ENCODE results near the gene UBAP2L. TPM values are rescaled to one million over a fixed set of nuclear protein-coding genes. Genes with fewer than 3 reads are reported as not detected.
"Not testable (repeated sequence)": the region's sequence is repeated elsewhere in the genome, so short reads cannot be mapped to it uniquely, and the experiment has no call there.

UBAP2L gene
- total RNA-seq, 2 experiments from 2014 or later = 183 to 195 TPM

DNA sequence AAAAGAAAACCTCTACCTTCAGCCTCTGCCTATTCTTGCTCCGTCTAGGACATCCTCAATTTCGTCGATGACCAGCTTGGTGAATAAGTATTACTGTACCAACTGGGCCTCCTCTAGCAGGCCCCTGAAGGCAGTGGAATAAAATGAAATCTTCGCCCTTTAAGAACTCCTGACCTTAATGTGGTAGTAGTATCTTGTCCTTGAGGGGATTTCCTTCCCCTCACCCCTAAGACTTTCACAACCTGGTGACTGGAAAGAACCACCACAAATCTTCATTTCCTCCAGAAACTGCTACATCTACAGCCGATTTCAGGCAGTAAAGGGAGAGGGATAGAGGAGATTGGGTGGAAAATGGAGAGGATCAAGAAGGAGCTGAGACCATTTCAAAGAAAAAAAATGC is 50.1 kb downstream of the UBAP2L start:
- Mint-ChIP-seq H3K27ac (peak overlapping the region; percentile 99), H3K4me1 (ENCODE audit: low read depth) (peaks cover 57% of the 10 kb centered on the region), H3K36me3 (ENCODE audit: low read depth) (peaks cover 70% of the 10 kb centered on the region), H3K4me3 (peak overlapping the region; percentile 47), H3K27me3 (no peaks in the 10 kb centered on the region), H3K9me3 (no peaks in the 10 kb centered on the region)
- POLR2A ChIA-PET = interaction anchor here (0.7 to 2.6 kb wide), 7 partner anchors 10 to 281 kb away, joined by 3 to 9 read pairs (median 4); partner anchors contain the start of gene UBAP2L
- peak; percentile 21 for DNase-seq
- intact Hi-C loops (cut with micrococcal nuclease) = loop anchor here (5.0 kb wide), 2 partner anchors 49 to 74 kb away; partner anchors contain the start of gene UBAP2L
- CTCF ChIA-PET = interaction anchor here (1.1 to 4.3 kb wide), 14 partner anchors 7 to 281 kb away, joined by 3 to 38 read pairs (median 6); partner anchors contain the start of genes RPS27, TPM3 and UBAP2L
- peak; percentile 15 for ATAC-seq
- TF ChIP-seq, protein P1, sequence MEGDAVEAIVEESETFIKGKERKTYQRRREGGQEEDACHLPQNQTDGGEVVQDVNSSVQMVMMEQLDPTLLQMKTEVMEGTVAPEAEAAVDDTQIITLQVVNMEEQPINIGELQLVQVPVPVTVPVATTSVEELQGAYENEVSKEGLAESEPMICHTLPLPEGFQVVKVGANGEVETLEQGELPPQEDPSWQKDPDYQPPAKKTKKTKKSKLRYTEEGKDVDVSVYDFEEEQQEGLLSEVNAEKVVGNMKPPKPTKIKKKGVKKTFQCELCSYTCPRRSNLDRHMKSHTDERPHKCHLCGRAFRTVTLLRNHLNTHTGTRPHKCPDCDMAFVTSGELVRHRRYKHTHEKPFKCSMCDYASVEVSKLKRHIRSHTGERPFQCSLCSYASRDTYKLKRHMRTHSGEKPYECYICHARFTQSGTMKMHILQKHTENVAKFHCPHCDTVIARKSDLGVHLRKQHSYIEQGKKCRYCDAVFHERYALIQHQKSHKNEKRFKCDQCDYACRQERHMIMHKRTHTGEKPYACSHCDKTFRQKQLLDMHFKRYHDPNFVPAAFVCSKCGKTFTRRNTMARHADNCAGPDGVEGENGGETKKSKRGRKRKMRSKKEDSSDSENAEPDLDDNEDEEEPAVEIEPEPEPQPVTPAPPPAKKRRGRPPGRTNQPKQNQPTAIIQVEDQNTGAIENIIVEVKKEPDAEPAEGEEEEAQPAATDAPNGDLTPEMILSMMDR (IDR thresholded peaks at IDR 0.05) = no peak

DNA sequence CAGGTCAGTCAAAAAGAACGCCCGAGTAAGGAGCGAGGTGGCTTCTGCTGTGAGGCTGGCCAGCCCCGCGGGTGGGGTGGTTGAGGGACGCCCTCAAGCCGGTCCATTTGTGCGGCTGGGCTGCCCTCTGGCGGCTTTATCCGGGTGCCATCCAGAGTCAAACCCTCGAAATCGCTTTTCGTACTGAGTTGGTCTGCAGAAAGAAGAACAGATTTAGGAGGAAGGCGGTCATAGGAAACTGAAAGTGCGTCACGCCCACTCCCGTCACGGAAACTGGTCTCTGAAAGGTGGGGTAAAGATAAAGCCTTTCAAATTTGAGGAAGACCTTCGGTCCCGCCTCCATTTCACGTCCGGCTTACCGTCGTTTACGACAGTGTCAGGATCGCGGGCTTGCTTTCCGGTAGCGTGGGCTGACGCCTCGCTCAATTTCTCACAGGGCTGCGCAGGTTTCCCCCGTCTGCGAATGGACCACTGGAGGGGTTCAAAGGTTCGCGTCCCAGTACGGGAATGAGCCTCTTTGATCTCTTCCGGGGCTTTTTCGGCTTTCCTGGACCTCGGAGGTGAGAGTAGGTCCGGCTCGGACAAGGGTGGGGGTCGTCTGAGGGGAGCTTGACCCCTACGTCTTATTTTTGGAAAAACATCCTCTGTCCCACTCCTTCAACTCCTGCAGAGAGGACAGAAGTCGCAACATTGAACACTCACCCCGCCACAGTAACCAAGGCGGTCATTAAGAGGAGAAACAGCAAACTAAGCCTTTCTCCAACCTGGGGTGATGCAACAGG is 51.7 kb downstream of the UBAP2L start, which contains the start of gene HAX1:
Gene HAX1, plus strand, starts transcription at position 413 of the 782 bp plus-strand sequence. Its CDS starts 95 bp downstream, at position 508.
- intact Hi-C loops (cut with micrococcal nuclease) = loop anchor here (5.0 kb wide), 2 partner anchors 50 to 75 kb away; partner anchors contain the start of gene UBAP2L
- DNase-seq (peak; percentile 100), ATAC-seq (peak; percentile 92)
- Mint-ChIP-seq H3K36me3 (ENCODE audit: low read depth) (peaks cover 66% of the 10 kb centered on the region), H3K9me3 (no peaks in the 10 kb centered on the region), H3K27me3 (no peaks in the 10 kb centered on the region), H3K4me1 (ENCODE audit: low read depth) (peaks cover 47% of the 10 kb centered on the region), H3K4me3 (peak within 1 kb of the TSS; percentile 99), H3K27ac (peak within 1 kb of the TSS; percentile 99)
- ChIA-PET POLR2A (interaction anchor here (0.5 to 2.6 kb wide), 14 partner anchors 9 to 327 kb away, joined by 3 to 9 read pairs (median 4); a partner anchor contains a TSS), CTCF (interaction anchor here (0.6 to 4.3 kb wide), 27 partner anchors 9 to 294 kb away, joined by 3 to 38 read pairs (median 5); partner anchors contain the start of genes RPS27, TPM3 and UBAP2L)
- TF ChIP-seq, protein P1 (IDR thresholded peaks at IDR 0.05) = peak; percentile 85

DNA sequence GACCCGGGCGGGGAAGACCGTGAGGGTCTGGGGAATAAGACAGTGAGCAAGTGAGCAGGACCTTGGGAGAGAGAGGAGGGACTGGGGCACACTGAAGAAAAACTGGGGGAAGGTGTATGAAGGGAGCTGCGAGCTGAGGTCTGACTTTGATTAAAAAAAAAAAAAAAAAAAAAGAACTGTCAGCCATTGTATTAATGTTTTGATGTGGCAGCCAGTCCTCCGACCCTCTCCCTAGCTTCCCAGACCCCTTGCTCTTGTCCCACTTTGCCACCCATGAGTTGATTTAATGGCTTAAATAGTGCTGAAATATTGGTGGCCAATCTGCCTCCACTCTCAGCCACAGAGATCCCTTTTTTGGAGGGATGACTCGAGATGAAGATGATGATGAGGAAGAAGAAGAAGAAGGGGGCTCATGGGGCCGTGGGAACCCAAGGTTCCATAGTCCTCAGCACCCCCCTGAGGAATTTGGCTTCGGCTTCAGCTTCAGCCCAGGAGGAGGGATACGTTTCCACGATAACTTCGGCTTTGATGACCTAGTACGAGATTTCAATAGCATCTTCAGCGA is 52.3 kb downstream of the UBAP2L start:
- peaks cover 47% of the 10 kb centered on the region for H3K4me1 Mint-ChIP-seq (ENCODE audit: low read depth)
- DNase-seq (no peak), ATAC-seq (no peak)
- no peaks in the 10 kb centered on the region for H3K27me3 Mint-ChIP-seq
- TF ChIP-seq, protein P1 (IDR thresholded peaks at IDR 0.05) = no peak
- peaks cover 68% of the 10 kb centered on the region for H3K36me3 Mint-ChIP-seq (ENCODE audit: low read depth)
- peak overlapping the region; percentile 99 for H3K4me3 Mint-ChIP-seq
- H3K27ac Mint-ChIP-seq = peak overlapping the region; percentile 99
- ChIA-PET CTCF (interaction anchor here (0.6 to 4.3 kb wide), 9 partner anchors 51 to 295 kb away, joined by 3 to 37 read pairs (median 3); partner anchors contain the start of gene RAB13), POLR2A (interaction anchor here (0.5 to 2.6 kb wide), 7 partner anchors 9 to 364 kb away, joined by 3 to 9 read pairs (median 4); no protein-coding TSS in a partner anchor)
- intact Hi-C loops (cut with micrococcal nuclease) = loop anchor here (5.0 kb wide), 2 partner anchors 51 to 76 kb away; partner anchors contain the start of gene UBAP2L
- H3K9me3 Mint-ChIP-seq = no peaks in the 10 kb centered on the region

DNA sequence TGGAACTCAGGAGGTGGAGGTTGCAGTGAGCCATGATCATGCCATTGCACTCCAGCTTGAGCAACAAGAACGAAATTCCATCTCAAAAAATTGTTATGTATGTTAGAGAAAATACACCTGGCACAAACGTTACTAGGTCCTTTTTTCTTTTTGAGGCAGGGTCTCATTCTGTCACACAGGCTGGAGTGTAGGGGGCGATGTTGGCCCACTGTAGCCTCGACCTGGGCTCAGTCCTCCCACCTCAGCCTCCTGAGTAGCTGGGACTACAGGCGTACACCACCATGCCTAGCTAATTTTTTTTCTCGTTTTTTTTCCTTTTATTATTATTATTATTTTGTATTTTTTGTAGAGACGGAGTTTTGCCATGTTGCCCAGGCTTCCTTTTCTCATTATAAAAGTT is 56.0 kb downstream of the UBAP2L start:
- ChIA-PET CTCF (interaction anchor here (0.8 to 3.5 kb wide), 18 partner anchors 9 to 203 kb away, joined by 3 to 45 read pairs (median 3); partner anchors contain the start of gene ATP8B2), POLR2A (interaction anchor here (0.6 to 0.7 kb wide), 3 partner anchors 13 to 145 kb away, joined by 3 read pairs; partner anchors contain the start of gene ATP8B2)
- TF ChIP-seq, protein P1 (IDR thresholded peaks at IDR 0.05) = peak; percentile 49
- H3K27ac Mint-ChIP-seq = no peak overlapping the region
- H3K4me1 Mint-ChIP-seq (ENCODE audit: low read depth) = peaks cover 26% of the 10 kb centered on the region
- H3K4me3 Mint-ChIP-seq = no peak overlapping the region
- H3K27me3 Mint-ChIP-seq = no peaks in the 10 kb centered on the region
- intact Hi-C loops (cut with micrococcal nuclease) = no loop called here
- no peak for ATAC-seq
- H3K9me3 Mint-ChIP-seq = no peaks in the 10 kb centered on the region
- peaks cover 39% of the 10 kb centered on the region for H3K36me3 Mint-ChIP-seq (ENCODE audit: low read depth)
- DNase-seq = peak; percentile 49

DNA sequence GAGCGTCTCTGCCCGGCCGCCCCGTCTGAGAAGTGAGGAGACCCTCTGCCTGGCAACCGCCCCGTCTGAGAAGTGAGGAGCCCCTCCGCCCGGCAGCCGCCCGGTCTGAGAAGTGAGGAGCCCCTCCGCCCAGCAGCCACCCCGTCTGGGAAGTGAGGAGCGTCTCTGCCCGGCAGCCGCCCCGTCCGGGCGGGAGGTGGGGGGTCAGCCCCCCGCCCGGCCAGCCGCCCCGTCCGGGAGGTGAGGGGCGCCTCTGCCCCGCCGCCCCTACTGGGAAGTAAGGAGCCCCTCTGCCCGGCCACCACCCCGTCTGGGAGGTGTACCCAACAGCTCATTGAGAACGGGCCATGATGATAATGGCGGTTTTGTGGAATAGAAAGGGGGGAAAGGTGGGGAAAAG is 66.8 kb downstream of the UBAP2L start:
- H3K9me3 Mint-ChIP-seq; H3K36me3 Mint-ChIP-seq (ENCODE audit: low read depth); H3K27me3 Mint-ChIP-seq; DNase-seq; H3K4me1 Mint-ChIP-seq (ENCODE audit: low read depth); CTCF ChIA-PET; H3K4me3 Mint-ChIP-seq; POLR2A ChIA-PET; intact Hi-C loops (cut with micrococcal nuclease); ATAC-seq; H3K27ac Mint-ChIP-seq: not testable (repeated sequence)

All from activated CD8-positive, alpha-beta T cell treated with anti-CD3 and anti-CD28 coated beads for 36 hours (primary cell).